Right lobe of liver (tissue), 4 donors: ENCODE measurements around the gene FAF2.

ENCODE experiments used
- POLR2A ChIP-seq: fragments of 450-650 bp; IDR thresholded peaks from one replicate; pipeline ENCODE4 v1.6.1; 2017; ENCODE audit warnings: antibody characterized with exemption, mild to moderate bottlenecking
- TF ChIP-seq, protein P1 (sequence below), 4 donors: fragments of 200-600 bp in 3 of 4; fragments of 450-650 bp in 1 of 4; IDR thresholded peaks; one replicate each; pipeline versions ENCODE4 v1.5.1 to v1.8.0; 2016 to 2022; ENCODE audit warnings: antibody characterized with exemption in 4 of 4, mild to moderate bottlenecking in 2 of 4
- donor health status: DM: no; HTN: no; CAD: no.
- donor health status: DM: no; HTN: no; CAD: no.
- donor health status: DM: no; HTN: yes; CAD: no.

GRCh38 chr5:176527246-176528222 lies 79.3 kb downstream of the FAF2 start:
- TF ChIP-seq, protein P1, sequence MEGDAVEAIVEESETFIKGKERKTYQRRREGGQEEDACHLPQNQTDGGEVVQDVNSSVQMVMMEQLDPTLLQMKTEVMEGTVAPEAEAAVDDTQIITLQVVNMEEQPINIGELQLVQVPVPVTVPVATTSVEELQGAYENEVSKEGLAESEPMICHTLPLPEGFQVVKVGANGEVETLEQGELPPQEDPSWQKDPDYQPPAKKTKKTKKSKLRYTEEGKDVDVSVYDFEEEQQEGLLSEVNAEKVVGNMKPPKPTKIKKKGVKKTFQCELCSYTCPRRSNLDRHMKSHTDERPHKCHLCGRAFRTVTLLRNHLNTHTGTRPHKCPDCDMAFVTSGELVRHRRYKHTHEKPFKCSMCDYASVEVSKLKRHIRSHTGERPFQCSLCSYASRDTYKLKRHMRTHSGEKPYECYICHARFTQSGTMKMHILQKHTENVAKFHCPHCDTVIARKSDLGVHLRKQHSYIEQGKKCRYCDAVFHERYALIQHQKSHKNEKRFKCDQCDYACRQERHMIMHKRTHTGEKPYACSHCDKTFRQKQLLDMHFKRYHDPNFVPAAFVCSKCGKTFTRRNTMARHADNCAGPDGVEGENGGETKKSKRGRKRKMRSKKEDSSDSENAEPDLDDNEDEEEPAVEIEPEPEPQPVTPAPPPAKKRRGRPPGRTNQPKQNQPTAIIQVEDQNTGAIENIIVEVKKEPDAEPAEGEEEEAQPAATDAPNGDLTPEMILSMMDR (IDR thresholded peaks at IDR 0.05): no peak
- no peak for TF ChIP-seq POLR2A
